KG1 (cell line): ENCODE results near the gene IFIH1.

Experiments
- DNase-seq: peaks from one replicate; lab custom pipeline; 2025; lab: John Stamatoyannopoulos, UW

IFIH1 gene

GRCh38 chr2:162318328-162319180 is at the start of gene IFIH1:
TSS of gene IFIH1 (minus strand) at chr2:162318684. CDS start at chr2:162318307, 377 bp downstream.
- DNase-seq = peak; percentile 90

GRCh38 chr2:162365392-162365791 is 46.9 kb upstream of the IFIH1 start:
- DNase-seq = no peak

- no peak for DNase-seq
Observed at GRCh38 chr2:162344617-162344950, 26.1 kb upstream of the IFIH1 start.

GRCh38 chr2:162343824-162344616 is 25.5 kb upstream of the IFIH1 start, which contains the start of gene GCA:
TSS of gene GCA (plus strand) at chr2:162344132. CDS start at chr2:162344249, 117 bp downstream.
- DNase-seq = peak; percentile 94

- DNase-seq = no peak
Observed at GRCh38 chr2:162343492-162343823, 25.0 kb upstream of the IFIH1 start.

- DNase-seq = no peak
Observed at GRCh38 chr2:162342841-162343240, 24.4 kb upstream of the IFIH1 start.

- DNase-seq = no peak
Observed at GRCh38 chr2:162342321-162342720, 23.8 kb upstream of the IFIH1 start.

- DNase-seq = no peak
Observed at GRCh38 chr2:162340822-162341221, 22.3 kb upstream of the IFIH1 start.

GRCh38 chr2:162337868-162338267 is 19.4 kb upstream of the IFIH1 start:
- DNase-seq = no peak

GRCh38 chr2:162333968-162334367 is 15.5 kb upstream of the IFIH1 start:
- DNase-seq = no peak

- no peak for DNase-seq
Observed at GRCh38 chr2:162330881-162331280, 12.4 kb upstream of the IFIH1 start.

- DNase-seq = no peak
Observed at GRCh38 chr2:162328424-162329157, 10.1 kb upstream of the IFIH1 start.

GRCh38 chr2:162327806-162328205 is 9.3 kb upstream of the IFIH1 start:
- DNase-seq = no peak

GRCh38 chr2:162327134-162327769 is 8.8 kb upstream of the IFIH1 start:
- DNase-seq = no peak

- DNase-seq = no peak
Observed at GRCh38 chr2:162324953-162325352, 6.5 kb upstream of the IFIH1 start.

GRCh38 chr2:162320864-162321517 is 2.5 kb upstream of the IFIH1 start:
- DNase-seq = no peak

- no peak for DNase-seq
Observed at GRCh38 chr2:162317861-162318327, 590 bp downstream of the IFIH1 start.

- DNase-seq = no peak
Observed at GRCh38 chr2:162317058-162317742, 1.3 kb downstream of the IFIH1 start.

- DNase-seq = no peak
Observed at GRCh38 chr2:162316590-162316989, 1.9 kb downstream of the IFIH1 start.

- DNase-seq = no peak
Observed at GRCh38 chr2:162315938-162316337, 2.5 kb downstream of the IFIH1 start.

GRCh38 chr2:162312853-162313252 is 5.6 kb downstream of the IFIH1 start:
- DNase-seq = no peak
